ENCODE data around the gene RAET1L. TPM values are rescaled to one million over a fixed set of nuclear protein-coding genes. Genes with fewer than 3 reads are reported as not detected.

Gene RAET1L
- total and polyA plus RNA-seq, 2 donors (not counting 1 experiment from before 2014, with no cell fraction given): not detected

- Histone ChIP-seq H4K20me1 (ENCODE audit: control insufficient read depth, extremely low read depth, insufficient read depth, low read length) (no peaks in the 10 kb centered on the region), H3K27ac (ENCODE audit: insufficient read depth, low read length) (no peak overlapping the region), H3K4me3 (replicated peaks in 1 of 4; ENCODE audit: control extremely low read depth in 1 of 4, insufficient read depth in 1 of 4, low read depth in 3 of 4, low read length in 4 of 4) (no peak overlapping the region), H3K4me2 (ENCODE audit: extremely low read depth, insufficient read depth, low read length) (no peak overlapping the region), H3K79me2 (ENCODE audit: control insufficient read depth, insufficient read depth, low read length) (no peaks in the 10 kb centered on the region), H3K4me1 (ENCODE audit: control insufficient read depth, extremely low read depth, insufficient read depth, low read length) (no peaks in the 10 kb centered on the region), H3K36me3 (ENCODE audit: control insufficient read depth, insufficient read depth, low read length) (no peaks in the 10 kb centered on the region), H3K9ac (ENCODE audit: insufficient read depth, low read length) (no peak overlapping the region), H3K9me3 (ENCODE audit: control insufficient read depth, insufficient read depth, low read depth, low read length) (no peaks in the 10 kb centered on the region), H3K27me3 (ENCODE audit: control insufficient read depth, insufficient read depth, low read length) (peaks cover 36% of the 10 kb centered on the region), H2AFZ (ENCODE audit: low read length) (no peak overlapping the region)
- DNase-seq (ENCODE audit: low read depth in 2 of 2): no peak
- TF ChIP-seq CTCF (conservative IDR thresholded peaks at IDR 0.05 in 1 of 2, IDR thresholded peaks at IDR 0.05 in 1 of 2; ENCODE audit: low read depth in 1 of 2, low read length in 2 of 2): no peak
- TF ChIP-seq EZH2 (IDR thresholded peaks at IDR 0.05; ENCODE audit: low read length, missing control alignments): no peak
Observed at GRCh38 chr6:150033207-150033771, 8.0 kb upstream of the RAET1L start.

DNA sequence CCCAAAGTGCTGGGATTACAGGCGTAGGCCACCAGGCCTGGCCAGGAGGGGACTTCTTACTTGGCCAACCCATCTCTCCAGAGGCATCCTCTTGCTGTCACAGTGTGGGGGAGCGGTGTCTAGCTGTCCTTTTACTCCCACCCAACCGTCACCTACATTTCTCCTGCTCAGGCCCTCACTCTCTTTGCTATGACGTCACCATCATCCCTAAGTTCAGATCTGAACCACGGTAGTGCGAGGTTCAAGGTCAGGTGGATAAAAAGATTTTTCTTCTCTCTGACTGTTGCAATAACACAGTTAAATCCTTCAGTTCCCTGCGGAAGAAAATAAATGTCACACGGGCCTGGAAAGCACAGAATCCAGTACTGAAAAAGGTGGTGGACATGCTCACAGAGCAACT lies 7.3 kb upstream of the RAET1L start:
- H3K4me3 ChIP-seq (replicated peaks in 1 of 4; ENCODE audit: control extremely low read depth in 1 of 4, insufficient read depth in 1 of 4, low read depth in 3 of 4, low read length in 4 of 4): no peak overlapping the region
- no peak for DNase-seq (ENCODE audit: low read depth in 2 of 2)
- H2AFZ ChIP-seq (ENCODE audit: low read length): no peak overlapping the region
- H3K9me3 ChIP-seq (ENCODE audit: control insufficient read depth, insufficient read depth, low read depth, low read length): no peaks in the 10 kb centered on the region
- TF ChIP-seq CTCF (conservative IDR thresholded peaks at IDR 0.05 in 1 of 2, IDR thresholded peaks at IDR 0.05 in 1 of 2; ENCODE audit: low read depth in 1 of 2, low read length in 2 of 2): no peak
- H4K20me1 ChIP-seq (ENCODE audit: control insufficient read depth, extremely low read depth, insufficient read depth, low read length): no peaks in the 10 kb centered on the region
- peaks cover 37% of the 10 kb centered on the region for H3K27me3 ChIP-seq (ENCODE audit: control insufficient read depth, insufficient read depth, low read length)
- no peak overlapping the region for H3K27ac ChIP-seq (ENCODE audit: insufficient read depth, low read length)
- no peak overlapping the region for H3K4me2 ChIP-seq (ENCODE audit: extremely low read depth, insufficient read depth, low read length)
- H3K4me1 ChIP-seq (ENCODE audit: control insufficient read depth, extremely low read depth, insufficient read depth, low read length): no peaks in the 10 kb centered on the region
- H3K9ac ChIP-seq (ENCODE audit: insufficient read depth, low read length): no peak overlapping the region
- H3K36me3 ChIP-seq (ENCODE audit: control insufficient read depth, insufficient read depth, low read length): no peaks in the 10 kb centered on the region
- H3K79me2 ChIP-seq (ENCODE audit: control insufficient read depth, insufficient read depth, low read length): no peaks in the 10 kb centered on the region

- H3K9me3 ChIP-seq (ENCODE audit: control insufficient read depth, insufficient read depth, low read depth, low read length): no peaks in the 10 kb centered on the region
- H3K36me3 ChIP-seq (ENCODE audit: control insufficient read depth, insufficient read depth, low read length): no peaks in the 10 kb centered on the region
- H3K4me2 ChIP-seq (ENCODE audit: extremely low read depth, insufficient read depth, low read length): no peak overlapping the region
- no peak overlapping the region for H3K27ac ChIP-seq (ENCODE audit: insufficient read depth, low read length)
- no peak overlapping the region for H2AFZ ChIP-seq (ENCODE audit: low read length)
- no peaks in the 10 kb centered on the region for H3K4me1 ChIP-seq (ENCODE audit: control insufficient read depth, extremely low read depth, insufficient read depth, low read length)
- no peak overlapping the region for H3K4me3 ChIP-seq (replicated peaks in 1 of 4; ENCODE audit: control extremely low read depth in 1 of 4, insufficient read depth in 1 of 4, low read depth in 3 of 4, low read length in 4 of 4)
- H3K27me3 ChIP-seq (ENCODE audit: control insufficient read depth, insufficient read depth, low read length): peaks cover 32% of the 10 kb centered on the region
- no peak overlapping the region for H3K9ac ChIP-seq (ENCODE audit: insufficient read depth, low read length)
- H4K20me1 ChIP-seq (ENCODE audit: control insufficient read depth, extremely low read depth, insufficient read depth, low read length): no peaks in the 10 kb centered on the region
- DNase-seq (ENCODE audit: low read depth in 2 of 2): no peak
- TF ChIP-seq EZH2 (IDR thresholded peaks at IDR 0.05; ENCODE audit: low read length, missing control alignments): no peak
- TF ChIP-seq CTCF (conservative IDR thresholded peaks at IDR 0.05 in 1 of 2, IDR thresholded peaks at IDR 0.05 in 1 of 2; ENCODE audit: low read depth in 1 of 2, low read length in 2 of 2): no peak
- H3K79me2 ChIP-seq (ENCODE audit: control insufficient read depth, insufficient read depth, low read length): no peaks in the 10 kb centered on the region
Observed at GRCh38 chr6:150030611-150031010, 5.3 kb upstream of the RAET1L start.

All from fibroblast of lung (primary cell).